Neural progenitor cell (in vitro differentiated cells): Measurements from ENCODE around the gene DDX3Y. TPM values are rescaled to one million over a fixed set of nuclear protein-coding genes. Genes with fewer than 3 reads are reported as not detected.

Experiments used
- DNase-seq: peaks from one replicate; pipeline ENCODE4 v3.0.0-alpha.2; 2016; ENCODE audit warnings: low spot score
- H2AFZ ChIP-seq: fragments of 200-600 bp; sonication (generic); replicated peaks from 2 replicates; pipeline ENCODE4 v1.6.1; 2016; ENCODE audit warnings: antibody characterized with exemption
- H3F3A ChIP-seq: fragments of 200-600 bp; sonication (generic); 2 replicates; pipeline ENCODE4 v1.6.1; 2016; ENCODE audit warnings: antibody characterized with exemption, low read depth
- H3K27ac ChIP-seq: fragments of 200-600 bp; sonication (generic); 2 replicates; pipeline ENCODE4 v1.5.1; 2016; ENCODE audit warnings: mild to moderate bottlenecking
- H3K27me3 ChIP-seq: fragments of 200-600 bp; sonication (generic); 2 replicates; pipeline ENCODE4 v1.6.1; 2016; ENCODE audit warnings: mild to moderate bottlenecking, moderate library complexity
- H3K36me3 ChIP-seq: fragments of 200-600 bp; sonication (generic); 2 replicates; pipeline ENCODE4 v1.5.1; 2016
- H3K4me1 ChIP-seq: fragments of 200-600 bp; sonication (generic); 2 replicates; pipeline ENCODE4 v1.6.1; 2016; ENCODE audit warnings: mixed run types
- H3K4me2 ChIP-seq: fragments of 200-600 bp; sonication (generic); 2 replicates; pipeline ENCODE4 v1.6.1; 2016
- H3K4me3 ChIP-seq: fragments of 200-600 bp; sonication (generic); 2 replicates; pipeline ENCODE4 v1.5.1; 2016
- H3K79me2 ChIP-seq: fragments of 200-600 bp; sonication (generic); 2 replicates; pipeline ENCODE4 v1.6.1; 2016; ENCODE audit warnings: low read depth
- H3K9ac ChIP-seq: fragments of 200-600 bp; sonication (generic); 2 replicates; pipeline ENCODE4 v1.6.1; 2016
- H3K9me3 ChIP-seq: fragments of 200-600 bp; sonication (generic); 2 replicates; pipeline ENCODE4 v1.5.1; 2016; ENCODE audit warnings: low read depth
- H4K20me1 ChIP-seq: fragments of 200-600 bp; sonication (generic); 2 replicates; pipeline ENCODE4 v1.6.1; 2016; ENCODE audit warnings: low read depth
- H3K27ac Mint-ChIP-seq: 3 replicates; pipeline ENCODE4 v1.8.0; 2021; ENCODE audit warnings: mixed read lengths
- H3K27me3 Mint-ChIP-seq: 2 replicates; pipeline ENCODE4 v1.8.0; 2022; ENCODE audit warnings: low read depth, mild to moderate bottlenecking, inconsistent platforms, moderate library complexity, mixed read lengths; ENCODE audit not compliant: insufficient read depth
- H3K36me3 Mint-ChIP-seq: 3 replicates; pipeline ENCODE4 v1.8.0; 2021; ENCODE audit warnings: mixed read lengths
- H3K4me1 Mint-ChIP-seq: 3 replicates; pipeline ENCODE4 v1.8.0; 2021; ENCODE audit warnings: mixed read lengths
- H3K4me3 Mint-ChIP-seq: 3 replicates; pipeline ENCODE4 v1.8.0; 2021; ENCODE audit warnings: mild to moderate bottlenecking, moderate library complexity, mixed read lengths
- H3K9me3 Mint-ChIP-seq: 3 replicates; pipeline ENCODE4 v1.8.0; 2020; ENCODE audit warnings: mixed read lengths
- CTCF ChIP-seq: fragments of 200-600 bp; sonication (generic); IDR thresholded peaks from 2 replicates; pipeline ENCODE4 v1.5.1; 2017; ENCODE audit warnings: antibody characterized with exemption, mild to moderate bottlenecking
- EZH2 ChIP-seq: fragments of 200-600 bp; sonication (generic); IDR thresholded peaks from 2 replicates; pipeline ENCODE4 v1.6.1; 2017; ENCODE audit warnings: antibody characterized with exemption, mild to moderate bottlenecking, moderate library complexity
- EZH2phosphoT487 ChIP-seq: fragments of 200-600 bp; sonication (generic); IDR thresholded peaks from 2 replicates; pipeline ENCODE4 v1.6.1; 2017; ENCODE audit warnings: antibody characterized with exemption
- total RNA-seq: library from RNA; depleted of rRNA; stranded (reverse); fragments of >200 nt; gene quantifications from 2 replicates; pipeline ENCODE4 v1.2.3, GENCODE V29; 2015; ENCODE audit warnings: low replicate concordance

The DDX3Y gene
- total RNA-seq, 1 donor from 2014 or later = not detected

GRCh38 chrY:12896973-12897372, 7.7 kb upstream of the DDX3Y start:
- H3K36me3 ChIP-seq = no peaks in the 10 kb centered on the region

GRCh38 chrY:12898604-12899003, 6.1 kb upstream of the DDX3Y start:
- Histone ChIP-seq H3K27ac (no peak overlapping the region), H3K4me2 (no peak overlapping the region), H4K20me1 (no peaks in the 10 kb centered on the region), H3K4me1 (no peaks in the 10 kb centered on the region), H3K9ac (no peak overlapping the region), H3K4me3 (no peak overlapping the region), H3K9me3 (no peaks in the 10 kb centered on the region), H2AFZ (no peak overlapping the region), H3K27me3 (no peaks in the 10 kb centered on the region), H3K36me3 (no peaks in the 10 kb centered on the region), H3F3A (no peaks in the 10 kb centered on the region), H3K79me2 (no peaks in the 10 kb centered on the region)
- Mint-ChIP-seq H3K4me3 (no peak overlapping the region), H3K36me3 (no peaks in the 10 kb centered on the region), H3K4me1 (no peaks in the 10 kb centered on the region), H3K27ac (no peak overlapping the region), H3K27me3 (no peaks in the 10 kb centered on the region), H3K9me3 (no peaks in the 10 kb centered on the region)
- no peak for DNase-seq
- TF ChIP-seq CTCF = no peak
- TF ChIP-seq EZH2 = no peak
- no peak for TF ChIP-seq EZH2phosphoT487

More at GRCh38 chrY:12896973-12897372, 7.7 kb upstream of the DDX3Y start:
- Mint-ChIP-seq H3K27me3 (no peaks in the 10 kb centered on the region), H3K9me3 (no peaks in the 10 kb centered on the region), H3K4me3 (no peak overlapping the region), H3K27ac (no peak overlapping the region), H3K36me3 (no peaks in the 10 kb centered on the region), H3K4me1 (no peaks in the 10 kb centered on the region)
- Histone ChIP-seq H3K27me3 (no peaks in the 10 kb centered on the region), H3F3A (no peaks in the 10 kb centered on the region), H3K4me3 (no peak overlapping the region), H2AFZ (no peak overlapping the region), H3K4me1 (no peaks in the 10 kb centered on the region), H4K20me1 (no peaks in the 10 kb centered on the region), H3K4me2 (no peak overlapping the region), H3K79me2 (no peaks in the 10 kb centered on the region), H3K9ac (no peak overlapping the region), H3K27ac (no peak overlapping the region), H3K9me3 (no peaks in the 10 kb centered on the region)
- TF ChIP-seq CTCF = no peak
- TF ChIP-seq EZH2phosphoT487 = no peak
- TF ChIP-seq EZH2 = no peak
- DNase-seq = no peak

GRCh38 chrY:12905517-12905872, 827 bp downstream of the DDX3Y start:
- no peaks in the 10 kb centered on the region for H3K79me2 ChIP-seq
- no peak overlapping the region for H3K4me3 ChIP-seq
- TF ChIP-seq EZH2 (no peak), EZH2phosphoT487 (no peak), CTCF (no peak)
- Mint-ChIP-seq H3K27me3 (no peaks in the 10 kb centered on the region), H3K9me3 (no peaks in the 10 kb centered on the region), H3K4me3 (no peak overlapping the region), H3K4me1 (no peaks in the 10 kb centered on the region), H3K36me3 (no peaks in the 10 kb centered on the region), H3K27ac (no peak overlapping the region)
- H3K4me1 ChIP-seq = no peaks in the 10 kb centered on the region
- H3K27ac ChIP-seq = no peak overlapping the region
- no peak overlapping the region for H3K9ac ChIP-seq
- no peak overlapping the region for H3K4me2 ChIP-seq
- no peak for DNase-seq
- H3K27me3 ChIP-seq = no peaks in the 10 kb centered on the region
- H2AFZ ChIP-seq = no peak overlapping the region
- no peaks in the 10 kb centered on the region for H3K9me3 ChIP-seq
- no peaks in the 10 kb centered on the region for H4K20me1 ChIP-seq
- no peaks in the 10 kb centered on the region for H3F3A ChIP-seq
- H3K36me3 ChIP-seq = no peaks in the 10 kb centered on the region

GRCh38 chrY:12905895-12906294, 1.2 kb downstream of the DDX3Y start:
- H3K4me3 ChIP-seq = no peak overlapping the region
- no peak overlapping the region for H3K4me2 ChIP-seq
- Mint-ChIP-seq H3K4me3 (no peak overlapping the region), H3K27ac (no peak overlapping the region), H3K27me3 (no peaks in the 10 kb centered on the region), H3K36me3 (no peaks in the 10 kb centered on the region), H3K4me1 (no peaks in the 10 kb centered on the region), H3K9me3 (no peaks in the 10 kb centered on the region)
- H3K4me1 ChIP-seq = no peaks in the 10 kb centered on the region
- no peak for DNase-seq
- TF ChIP-seq EZH2 (no peak), EZH2phosphoT487 (no peak), CTCF (no peak)
- H3F3A ChIP-seq = no peaks in the 10 kb centered on the region
- H4K20me1 ChIP-seq = no peaks in the 10 kb centered on the region
- H3K27me3 ChIP-seq = no peaks in the 10 kb centered on the region
- no peak overlapping the region for H3K9ac ChIP-seq
- H3K27ac ChIP-seq = no peak overlapping the region
- no peaks in the 10 kb centered on the region for H3K9me3 ChIP-seq
- H2AFZ ChIP-seq = no peak overlapping the region
- no peaks in the 10 kb centered on the region for H3K36me3 ChIP-seq
- H3K79me2 ChIP-seq = no peaks in the 10 kb centered on the region
